Lung (tissue), 12 donors: ENCODE data around the gene ZNF408. TPM values are rescaled to one million over a fixed set of nuclear protein-coding genes. Genes with fewer than 3 reads are reported as not detected.

Source experiments
- ATAC-seq: fragments of 200-7000 bp; cut with Tn5 transposase; one replicate; pipeline ENCODE4 v1.9.1; 2020; ENCODE audit warnings: moderate number of reproducible peaks; ENCODE audit not compliant: insufficient read depth, low FRiP score
- DNase-seq, 3 donors: peaks; one replicate each; pipeline ENCODE4 v3.0.0-alpha.2; 2013 to 2017
- H3K27ac ChIP-seq, 2 donors: one replicate each; pipeline ENCODE4 v1.5.1; 2013; ENCODE audit warnings: mild to moderate bottlenecking in 2 of 2, moderate library complexity in 2 of 2, control low read depth in 1 of 2, inconsistent platforms in 1 of 2, low read depth in 1 of 2, low read length in 1 of 2
- H3K27me3 ChIP-seq, 3 donors: one replicate each; pipeline ENCODE4 v1.5.1; 2013; ENCODE audit warnings: low read length in 2 of 3; ENCODE audit not compliant: control insufficient read depth in 3 of 3, insufficient read depth in 3 of 3
- H3K36me3 ChIP-seq, 4 donors: one replicate each; pipeline ENCODE4 v1.5.1; 2013; ENCODE audit warnings: low read length in 4 of 4, mild to moderate bottlenecking in 1 of 4, moderate library complexity in 1 of 4; ENCODE audit not compliant: control insufficient read depth in 4 of 4, insufficient read depth in 4 of 4
- H3K4me1 ChIP-seq, 5 donors: one replicate each; pipeline ENCODE4 v1.5.1; 2013; ENCODE audit warnings: low read length in 5 of 5, mild to moderate bottlenecking in 2 of 5, moderate library complexity in 1 of 5; ENCODE audit not compliant: control insufficient read depth in 5 of 5, insufficient read depth in 5 of 5
- H3K4me3 ChIP-seq: one replicate; pipeline ENCODE4 v1.5.1; 2013; ENCODE audit warnings: mild to moderate bottlenecking, control low read depth, moderate library complexity
- H3K9ac ChIP-seq, 2 donors: one replicate each; pipeline ENCODE4 v1.5.1; 2013; ENCODE audit warnings: low read length in 2 of 2, control low read depth in 1 of 2; ENCODE audit not compliant: insufficient read depth in 1 of 2
- H3K9me3 ChIP-seq, 4 donors: one replicate each; pipeline ENCODE4 v1.5.1; 2013; ENCODE audit warnings: low read length in 3 of 4, mild to moderate bottlenecking in 1 of 4, moderate library complexity in 1 of 4; ENCODE audit not compliant: control insufficient read depth in 4 of 4, insufficient read depth in 3 of 4
- WGBS, 2 donors: extraction: QIAGEN DNeasy Blood & Tissue Kit; methylation state at CpG; one replicate each; pipeline ENCODE4 v1.1.7; 2013; 5-methylcytosine and 5-hydroxymethylcytosine counted together
- polyA plus RNA-seq, 2 donors: library from polyadenylated mRNA; stranded (reverse); fragments of 200-250 nt; gene quantifications; one replicate each; pipeline ENCODE4 v1.2.1, GENCODE V29; 2013
- total RNA-seq, 2 donors: library from RNA; depleted of rRNA in 1 of 2; stranded (reverse); fragments of >200 nt in 1 of 2; gene quantifications; one replicate each; pipeline ENCODE4 v1.2.1, GENCODE V29; 2014 to 2021
- TF ChIP-seq, protein P1 (sequence below): IDR thresholded peaks from 2 replicates; pipeline ENCODE4 v1.5.1; 2012; ENCODE audit warnings: mild to moderate bottlenecking; ENCODE audit errors: control extremely low read depth, extremely low read depth
- donor health status: control.
- donor health status: control.
- donor health status: Bipolar disorder and iron deficiency.
- donor health status: healthy.
- donor health status: DM: yes; HTN: yes; CAD: no.

ZNF408 gene
- total and polyA plus RNA-seq, 4 donors: 3.2 to 12.7 (median 6.9) TPM

DNA sequence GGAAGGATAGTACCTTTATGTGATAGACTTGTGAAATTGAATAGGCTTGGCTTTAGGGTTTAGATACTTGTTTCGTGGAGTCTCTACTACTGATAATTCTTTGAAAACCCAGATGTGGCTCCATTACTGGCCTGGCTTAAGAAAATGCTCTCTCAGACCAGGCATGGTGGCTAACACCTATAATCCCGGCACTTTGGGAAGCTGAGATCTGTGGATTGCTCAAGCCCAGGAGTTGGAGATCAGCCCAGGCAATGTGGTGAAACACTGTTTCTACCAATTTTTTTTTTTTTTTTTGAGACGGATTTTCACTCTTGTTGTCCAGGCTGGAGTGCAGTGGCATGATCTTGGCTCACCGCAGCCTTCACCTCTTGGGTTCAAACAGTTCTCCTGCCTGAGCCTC, 42.6 kb upstream of the ZNF408 start:
- Histone ChIP-seq H3K36me3 (peaks cover 21 to 41% (median 29%) of the 10 kb centered on the region in 4 donors), H3K4me1 (peaks cover 0 to 5% (median 0%) of the 10 kb centered on the region in 5 donors), H3K9ac (no peak overlapping the region), H3K27me3 (no peaks in the 10 kb centered on the region), H3K27ac (no peak overlapping the region), H3K4me3 (no peak overlapping the region), H3K9me3 (no peaks in the 10 kb centered on the region)
- DNase-seq (no peak), ATAC-seq (no peak)
- TF ChIP-seq, protein P1, sequence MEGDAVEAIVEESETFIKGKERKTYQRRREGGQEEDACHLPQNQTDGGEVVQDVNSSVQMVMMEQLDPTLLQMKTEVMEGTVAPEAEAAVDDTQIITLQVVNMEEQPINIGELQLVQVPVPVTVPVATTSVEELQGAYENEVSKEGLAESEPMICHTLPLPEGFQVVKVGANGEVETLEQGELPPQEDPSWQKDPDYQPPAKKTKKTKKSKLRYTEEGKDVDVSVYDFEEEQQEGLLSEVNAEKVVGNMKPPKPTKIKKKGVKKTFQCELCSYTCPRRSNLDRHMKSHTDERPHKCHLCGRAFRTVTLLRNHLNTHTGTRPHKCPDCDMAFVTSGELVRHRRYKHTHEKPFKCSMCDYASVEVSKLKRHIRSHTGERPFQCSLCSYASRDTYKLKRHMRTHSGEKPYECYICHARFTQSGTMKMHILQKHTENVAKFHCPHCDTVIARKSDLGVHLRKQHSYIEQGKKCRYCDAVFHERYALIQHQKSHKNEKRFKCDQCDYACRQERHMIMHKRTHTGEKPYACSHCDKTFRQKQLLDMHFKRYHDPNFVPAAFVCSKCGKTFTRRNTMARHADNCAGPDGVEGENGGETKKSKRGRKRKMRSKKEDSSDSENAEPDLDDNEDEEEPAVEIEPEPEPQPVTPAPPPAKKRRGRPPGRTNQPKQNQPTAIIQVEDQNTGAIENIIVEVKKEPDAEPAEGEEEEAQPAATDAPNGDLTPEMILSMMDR: no peak
- 60 to 68% methylated on average over 4 of the region's 4 CpGs for WGBS, 2 donors

DNA sequence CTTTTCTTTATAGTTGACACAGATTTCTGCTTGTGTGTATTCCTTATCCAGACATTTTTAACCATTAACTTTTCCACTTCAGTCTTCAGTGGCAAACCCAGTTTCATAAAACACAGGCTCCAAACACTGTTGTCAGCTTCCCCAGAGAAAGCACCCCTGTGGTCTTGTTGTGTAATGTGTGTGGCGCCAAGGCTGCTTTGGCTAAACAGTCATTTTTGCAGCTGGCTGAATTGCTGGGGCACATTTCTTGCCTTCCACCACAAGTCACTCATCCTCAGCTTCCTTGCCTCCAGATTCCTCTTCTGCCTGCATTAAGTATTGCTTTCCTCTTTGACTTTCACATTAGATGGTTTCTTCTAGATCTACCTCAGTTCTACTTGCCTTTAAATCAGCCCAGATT, 40.9 kb upstream of the ZNF408 start:
- ATAC-seq: no peak
- no peak overlapping the region for H3K27ac ChIP-seq

DNA sequence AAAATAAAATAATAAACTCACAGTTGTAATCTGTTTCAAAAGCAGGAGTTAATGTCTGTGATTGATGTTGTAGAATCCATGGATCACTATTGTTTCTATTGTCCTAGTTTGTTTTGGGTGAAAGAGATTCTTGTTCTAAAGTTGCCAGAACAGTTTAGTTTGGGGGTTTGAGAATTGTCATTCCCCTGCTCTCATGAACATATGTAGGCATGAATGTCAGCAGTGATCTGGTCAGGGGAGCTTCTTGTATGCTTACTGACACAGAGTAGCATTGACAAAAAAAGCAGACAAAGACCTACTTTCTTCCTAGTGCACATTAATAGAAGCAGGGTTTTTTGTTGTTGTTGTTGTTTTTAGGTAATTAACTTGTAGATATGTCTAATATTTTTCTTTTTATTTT, 39.0 kb upstream of the ZNF408 start:
- Histone ChIP-seq H3K4me1 (peaks cover 0 to 15% (median 0%) of the 10 kb centered on the region in 5 donors), H3K4me3 (no peak overlapping the region), H3K27ac (no peak overlapping the region), H3K9ac (no peak overlapping the region), H3K27me3 (no peaks in the 10 kb centered on the region), H3K36me3 (peaks cover 21 to 52% (median 42%) of the 10 kb centered on the region in 4 donors), H3K9me3 (no peaks in the 10 kb centered on the region)
- no peak for DNase-seq
- TF ChIP-seq, protein P1: no peak
- no peak for ATAC-seq

More for the DNA sequence above, 40.9 kb upstream of the ZNF408 start:
- peaks cover 0 to 5% (median 0%) of the 10 kb centered on the region in 5 donors for H3K4me1 ChIP-seq
- TF ChIP-seq, protein P1: no peak
- DNase-seq: peak in 1 of 3 donors; percentile 22
- no peaks in the 10 kb centered on the region for H3K9me3 ChIP-seq
- H3K27me3 ChIP-seq: no peaks in the 10 kb centered on the region
- WGBS, 2 donors: 40 to 75% methylated on average over 1 of the region's 1 CpG
- no peak overlapping the region for H3K9ac ChIP-seq
- H3K36me3 ChIP-seq: peaks cover 21 to 49% (median 34%) of the 10 kb centered on the region in 4 donors
- no peak overlapping the region for H3K4me3 ChIP-seq

DNA sequence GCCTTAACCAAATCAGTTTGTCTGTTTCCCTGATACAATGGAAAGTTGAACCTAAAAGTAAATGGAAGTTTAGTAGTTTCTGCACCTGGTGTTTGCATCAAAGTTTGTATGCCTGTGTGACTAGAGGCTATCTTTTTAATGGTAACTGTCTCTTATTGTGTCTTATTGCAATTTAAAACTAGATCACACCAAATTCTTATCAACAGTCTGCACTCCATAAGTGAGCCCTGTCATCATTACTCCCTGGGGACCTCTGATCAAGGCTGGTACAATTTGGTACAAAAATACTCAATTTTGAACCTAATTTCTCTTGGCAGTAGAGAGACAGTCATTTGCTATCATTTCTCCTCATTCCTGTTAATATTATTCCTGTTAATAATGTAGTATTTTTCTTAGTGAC, 38.5 kb upstream of the ZNF408 start:
- ATAC-seq: no peak
- H3K27me3 ChIP-seq: no peaks in the 10 kb centered on the region
- no peak overlapping the region for H3K4me3 ChIP-seq
- no peak overlapping the region for H3K9ac ChIP-seq
- H3K4me1 ChIP-seq: peaks cover 0 to 19% (median 0%) of the 10 kb centered on the region in 5 donors
- TF ChIP-seq, protein P1: no peak
- no peak overlapping the region for H3K27ac ChIP-seq
- DNase-seq: no peak
- peaks cover 19 to 52% (median 41%) of the 10 kb centered on the region in 4 donors for H3K36me3 ChIP-seq
- H3K9me3 ChIP-seq: no peaks in the 10 kb centered on the region
